Esophagus muscularis mucosa (tissue), 4 donors: ENCODE measurements around the gene CAMTA1. TPM values are rescaled to one million over a fixed set of nuclear protein-coding genes. Genes with fewer than 3 reads are reported as not detected.

Source experiments
- DNase-seq: peaks from one replicate; pipeline ENCODE4 v3.0.0-alpha.2; 2017; ENCODE audit errors: extremely low spot score
- H3K27ac ChIP-seq, 4 donors: fragments of 200-600 bp; sonication (generic); replicated peaks in 1 of 4; 1 replicate in 3 of 4; 2 replicates in 1 of 4; pipeline ENCODE4 v1.5.1; 2016 to 2019; ENCODE audit warnings: mild to moderate bottlenecking in 1 of 4
- H3K27me3 ChIP-seq, 4 donors: fragments of 200-600 bp; sonication (generic); one replicate each; pipeline versions ENCODE4 v1.5.1 to v1.6.0; 2016 to 2019
- H3K36me3 ChIP-seq, 4 donors: fragments of 200-600 bp; sonication (generic); one replicate each; pipeline ENCODE4 v1.5.1; 2016 to 2019
- H3K4me1 ChIP-seq, 4 donors: fragments of 200-600 bp; sonication (generic); one replicate each; pipeline ENCODE4 v1.5.1; 2016 to 2019
- H3K4me3 ChIP-seq, 4 donors: fragments of 200-600 bp; sonication (generic); 1 replicate in 2 of 4; 2 replicates in 2 of 4; pipeline ENCODE4 v1.5.1; 2016 to 2019; ENCODE audit warnings: mild to moderate bottlenecking in 4 of 4, moderate library complexity in 1 of 4
- H3K9me3 ChIP-seq, 4 donors: fragments of 200-600 bp; sonication (generic); 1 replicate in 3 of 4; 2 replicates in 1 of 4; pipeline ENCODE4 v1.5.1; 2016 to 2019
- EP300 ChIP-seq: sonication (generic); formaldehyde crosslinking; IDR thresholded peaks from one replicate; pipeline ENCODE4 v1.6.1; 2017; ENCODE audit warnings: antibody characterized with exemption
- POLR2A ChIP-seq: fragments of 450-650 bp; IDR thresholded peaks from one replicate; pipeline ENCODE4 v1.6.1; 2017; ENCODE audit warnings: antibody characterized with exemption, moderate library complexity, mild to moderate bottlenecking, low read depth
- POLR2AphosphoS5 ChIP-seq, 2 donors: sonication (generic); formaldehyde crosslinking; IDR thresholded peaks; one replicate each; pipeline ENCODE4 v1.6.1; 2017; ENCODE audit warnings: antibody characterized with exemption in 2 of 2
- WGBS: methylation state at CpG from one replicate; pipeline ENCODE4 v1.1.5; 2018; 5-methylcytosine and 5-hydroxymethylcytosine counted together
- intact Hi-C: fragments of 100-400 bp; cut with DNase I; formaldehyde crosslinking; loops from one replicate; pipeline ENCODE4 v1.15.1; 2023
- total RNA-seq, 4 donors: library from RNA; depleted of rRNA; stranded (reverse); fragments of >200 nt; gene quantifications; one replicate each; pipeline versions ENCODE4 v1.1.0 to v1.2.1, GENCODE V29; 2016
- TF ChIP-seq, protein P1 (sequence below), 3 experiments: fragments of 200-600 bp in 2 of 3; fragments of 450-650 bp in 1 of 3; sonication (generic) in 2 of 3; IDR thresholded peaks; one replicate each; pipeline ENCODE4 v1.5.1; 2017 to 2019; ENCODE audit warnings: antibody characterized with exemption in 3 of 3, mild to moderate bottlenecking in 2 of 3, moderate library complexity in 1 of 3

The CAMTA1 gene
- total RNA-seq, 4 donors from 2014 or later = 109 to 226 (median 139) TPM

DNA sequence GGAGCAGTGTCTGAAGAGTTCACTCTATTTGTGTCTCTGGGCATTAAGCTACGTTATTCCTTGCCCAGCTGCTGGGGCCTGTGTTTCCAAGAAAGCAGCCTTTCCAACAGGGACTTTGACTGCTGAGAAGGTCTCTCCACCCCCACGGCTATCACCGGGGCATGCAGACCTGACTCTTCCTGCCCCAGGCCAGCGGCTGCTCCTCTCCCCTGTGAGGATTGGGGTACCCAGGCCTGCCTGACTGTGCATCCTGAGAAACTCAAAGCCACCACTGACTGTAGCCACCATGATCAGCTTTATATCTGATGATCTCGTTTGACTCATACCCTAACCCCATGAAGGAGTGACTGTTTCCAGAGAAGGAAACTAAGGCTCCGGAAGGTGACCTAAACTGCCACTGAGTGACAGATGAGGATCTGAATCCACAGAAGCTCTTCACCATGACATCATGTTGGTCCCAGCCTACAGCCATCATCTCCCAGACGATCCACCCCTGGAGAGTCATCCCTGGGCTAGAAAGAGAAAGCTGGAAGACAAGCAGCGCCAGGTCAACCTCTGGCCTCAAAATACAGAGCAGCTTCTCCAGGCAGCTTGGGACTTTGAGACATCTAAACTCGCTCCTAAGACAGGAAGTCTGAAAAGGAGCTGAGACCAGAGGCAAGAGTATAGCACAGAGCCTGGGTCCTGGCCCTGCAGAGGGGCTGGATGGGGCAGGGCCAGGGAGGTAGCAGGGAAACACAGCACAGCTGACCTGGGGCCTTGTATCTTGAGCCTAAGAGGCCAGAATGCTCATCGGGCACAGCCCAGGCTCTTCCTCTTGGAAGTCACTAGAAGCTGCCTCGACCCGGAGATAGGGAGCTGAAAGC lies 741.8 kb downstream of the CAMTA1 start:
- Histone ChIP-seq H3K27me3 (no peaks in the 10 kb centered on the region), H3K36me3 (no peaks in the 10 kb centered on the region), H3K4me1 (peaks cover 0 to under 1% (median under 1%) of the 10 kb centered on the region in 4 donors), H3K4me3 (no peak overlapping the region), H3K9me3 (no peaks in the 10 kb centered on the region), H3K27ac (no peak overlapping the region)
- intact Hi-C loops = no loop called here
- TF ChIP-seq EP300 (no peak), POLR2AphosphoS5 (IDR thresholded peaks at IDR 0.05) (no peak), POLR2A (no peak)
- TF ChIP-seq, protein P1, sequence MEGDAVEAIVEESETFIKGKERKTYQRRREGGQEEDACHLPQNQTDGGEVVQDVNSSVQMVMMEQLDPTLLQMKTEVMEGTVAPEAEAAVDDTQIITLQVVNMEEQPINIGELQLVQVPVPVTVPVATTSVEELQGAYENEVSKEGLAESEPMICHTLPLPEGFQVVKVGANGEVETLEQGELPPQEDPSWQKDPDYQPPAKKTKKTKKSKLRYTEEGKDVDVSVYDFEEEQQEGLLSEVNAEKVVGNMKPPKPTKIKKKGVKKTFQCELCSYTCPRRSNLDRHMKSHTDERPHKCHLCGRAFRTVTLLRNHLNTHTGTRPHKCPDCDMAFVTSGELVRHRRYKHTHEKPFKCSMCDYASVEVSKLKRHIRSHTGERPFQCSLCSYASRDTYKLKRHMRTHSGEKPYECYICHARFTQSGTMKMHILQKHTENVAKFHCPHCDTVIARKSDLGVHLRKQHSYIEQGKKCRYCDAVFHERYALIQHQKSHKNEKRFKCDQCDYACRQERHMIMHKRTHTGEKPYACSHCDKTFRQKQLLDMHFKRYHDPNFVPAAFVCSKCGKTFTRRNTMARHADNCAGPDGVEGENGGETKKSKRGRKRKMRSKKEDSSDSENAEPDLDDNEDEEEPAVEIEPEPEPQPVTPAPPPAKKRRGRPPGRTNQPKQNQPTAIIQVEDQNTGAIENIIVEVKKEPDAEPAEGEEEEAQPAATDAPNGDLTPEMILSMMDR (IDR thresholded peaks at IDR 0.05) = no peak
- no peak for DNase-seq
- WGBS = 91% methylated on average over 8 of the region's 12 CpGs

DNA sequence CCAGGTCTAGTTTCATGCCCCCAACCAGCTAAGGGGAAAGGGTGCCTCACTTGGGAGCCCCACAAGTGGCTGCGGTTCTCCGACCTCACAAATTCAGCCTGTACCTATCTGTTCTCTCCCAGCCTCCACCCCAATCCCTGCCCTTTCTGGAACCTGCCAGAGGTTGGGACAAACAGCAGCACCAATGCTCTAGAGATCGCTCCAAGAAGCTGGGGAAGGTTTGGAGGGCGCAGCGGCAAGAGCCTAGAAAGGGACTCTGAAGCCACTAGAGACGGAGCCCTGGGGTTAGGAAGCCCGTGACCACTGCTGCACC lies 742.4 kb downstream of the CAMTA1 start:
- no peak overlapping the region for H3K27ac ChIP-seq
- WGBS = 100% methylated on average over 5 of the region's 7 CpGs
- no peak for DNase-seq
- H3K9me3 ChIP-seq = no peaks in the 10 kb centered on the region
- H3K27me3 ChIP-seq = no peaks in the 10 kb centered on the region
- no peak overlapping the region for H3K4me3 ChIP-seq
- no peaks in the 10 kb centered on the region for H3K36me3 ChIP-seq
- intact Hi-C loops = no loop called here
- no peaks in the 10 kb centered on the region for H3K4me1 ChIP-seq
- TF ChIP-seq POLR2A (no peak), EP300 (no peak), POLR2AphosphoS5 (IDR thresholded peaks at IDR 0.05) (no peak)
- TF ChIP-seq, protein P1 (IDR thresholded peaks at IDR 0.05) = no peak

DNA sequence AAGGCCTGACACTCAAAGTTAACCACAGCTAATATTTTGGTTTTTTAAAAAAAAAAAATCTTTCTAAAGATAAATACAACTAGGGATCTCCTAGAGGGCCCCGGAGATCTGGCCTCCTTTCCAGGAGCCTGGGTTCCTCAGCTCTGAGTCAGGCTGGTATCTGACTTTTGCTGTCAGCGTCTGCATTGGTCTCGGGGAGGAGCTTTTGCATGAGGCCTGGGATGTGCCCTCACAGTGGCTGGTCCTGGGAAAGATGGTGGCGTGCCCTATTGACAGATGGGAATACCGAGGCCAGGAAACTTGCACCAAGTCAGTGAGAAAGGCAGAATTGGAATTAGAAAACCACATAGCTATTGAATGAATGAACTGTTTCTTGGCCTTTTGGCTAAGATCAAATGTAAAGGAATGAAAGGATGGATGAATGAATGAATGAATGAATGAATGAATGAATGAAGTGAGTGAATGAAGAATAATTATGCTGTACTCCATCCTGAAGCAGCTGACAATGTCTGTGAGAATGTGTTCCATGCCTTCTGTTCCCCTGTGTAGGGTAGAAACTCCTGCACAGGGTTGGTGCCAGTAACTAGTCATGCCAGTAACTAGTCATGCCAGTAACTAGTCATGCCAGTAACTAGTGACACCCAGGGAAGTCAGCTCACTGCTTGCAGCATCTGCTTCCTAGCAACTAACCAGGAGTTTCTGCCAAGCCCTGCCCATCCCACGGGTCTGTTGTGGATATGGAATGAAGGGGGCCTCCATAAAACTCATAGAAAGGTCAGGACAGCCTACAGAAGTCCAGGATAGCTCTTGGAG lies 743.3 kb downstream of the CAMTA1 start:
- no peaks in the 10 kb centered on the region for H3K9me3 ChIP-seq
- no peak overlapping the region for H3K27ac ChIP-seq
- TF ChIP-seq POLR2A = no peak
- TF ChIP-seq POLR2AphosphoS5 (IDR thresholded peaks at IDR 0.05) = no peak
- TF ChIP-seq, protein P1 (IDR thresholded peaks at IDR 0.05) = no peak
- TF ChIP-seq EP300 = no peak
- H3K36me3 ChIP-seq = no peaks in the 10 kb centered on the region
- intact Hi-C loops = no loop called here
- peaks cover 0 to 8% (median under 1%) of the 10 kb centered on the region in 4 donors for H3K4me1 ChIP-seq
- WGBS = 78% methylated on average over 6 of the region's 6 CpGs
- DNase-seq = no peak
- no peaks in the 10 kb centered on the region for H3K27me3 ChIP-seq
- no peak overlapping the region for H3K4me3 ChIP-seq

DNA sequence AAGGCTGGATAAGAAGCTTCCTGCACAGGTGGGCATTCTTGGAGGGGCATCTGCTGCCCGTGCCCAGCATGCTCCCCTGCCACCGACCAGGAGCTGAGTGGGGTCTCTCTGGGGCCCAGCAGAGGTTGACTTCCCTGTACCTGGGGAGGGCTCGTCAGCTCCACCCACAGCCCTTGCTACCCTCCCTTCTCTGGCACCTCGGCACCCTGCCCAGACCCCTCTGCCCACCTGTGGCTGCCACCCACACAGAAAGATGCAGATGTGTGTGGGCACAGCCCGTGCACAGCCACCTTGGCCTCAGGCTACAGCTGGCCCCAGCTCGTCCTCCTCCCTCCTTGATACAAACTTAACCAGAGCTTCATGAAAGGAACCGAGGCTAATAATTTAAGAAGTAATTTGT lies 744.7 kb downstream of the CAMTA1 start:
- no peak for DNase-seq
- peaks cover 0 to 19% (median 10%) of the 10 kb centered on the region in 4 donors for H3K4me1 ChIP-seq
- H3K36me3 ChIP-seq = no peaks in the 10 kb centered on the region
- no peak overlapping the region for H3K4me3 ChIP-seq
- intact Hi-C loops = no loop called here
- H3K9me3 ChIP-seq = no peaks in the 10 kb centered on the region
- peaks cover 0 to 5% (median 0%) of the 10 kb centered on the region in 4 donors for H3K27me3 ChIP-seq
- WGBS = 73% methylated on average over 7 of the region's 7 CpGs
- no peak for TF ChIP-seq POLR2A
- TF ChIP-seq, protein P1 (IDR thresholded peaks at IDR 0.05) = no peak
- no peak for TF ChIP-seq POLR2AphosphoS5 (IDR thresholded peaks at IDR 0.05)
- H3K27ac ChIP-seq = no peak overlapping the region
